IPS-NIHi11 (cell line): ENCODE data around the gene CRISPLD2.
"Not testable (repeated sequence)": the region's sequence is repeated elsewhere in the genome, so short reads cannot be mapped to it uniquely, and the experiment has no call there.

Source experiments
- DNase-seq: peaks from one replicate; pipeline ENCODE4 v3.0.0; 2012; ENCODE audit warnings: mixed read lengths, low spot score

Gene CRISPLD2

GRCh38 chr16:84839956-84840355 lies 20.2 kb downstream of the CRISPLD2 start:
- DNase-seq: no peak

- DNase-seq: no peak
These were observed 21.2 kb downstream of the CRISPLD2 start for GRCh38 chr16:84840687-84841627.

GRCh38 chr16:84841787-84842300 lies 22.1 kb downstream of the CRISPLD2 start:
- peak; percentile 81 for DNase-seq

DNA sequence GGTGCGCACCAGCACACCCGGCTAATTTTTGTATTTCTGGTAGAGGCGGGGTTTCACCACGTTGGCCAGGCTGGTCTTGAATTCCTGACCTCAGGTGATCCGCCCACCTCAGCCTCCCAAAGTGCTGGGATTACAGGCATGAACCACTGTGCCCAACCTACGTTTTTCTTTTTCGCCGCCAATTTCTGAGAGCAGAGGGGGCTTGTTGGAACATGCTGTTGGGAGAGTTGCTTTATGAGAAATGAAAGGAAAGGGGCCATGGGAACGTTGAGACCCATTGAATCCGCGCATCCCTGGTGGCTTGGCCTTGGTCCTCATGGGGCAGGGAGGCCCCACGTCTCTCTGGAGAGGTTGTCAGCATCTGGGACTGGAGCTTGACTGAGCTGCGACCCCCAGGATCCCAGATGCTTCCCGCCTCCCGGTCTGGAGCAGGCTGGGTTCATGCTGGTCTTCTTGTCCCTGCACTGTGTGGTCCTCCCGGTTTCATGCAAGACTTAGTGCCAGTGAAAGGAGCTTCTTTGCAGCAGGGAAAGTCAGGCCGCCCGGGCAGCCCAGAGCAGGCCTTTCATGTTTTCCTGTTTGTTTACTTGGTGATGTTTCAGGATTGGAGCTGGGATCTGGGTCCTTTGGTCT lies 22.8 kb downstream of the CRISPLD2 start:
- DNase-seq: no peak

GRCh38 chr16:84843149-84844048 lies 23.6 kb downstream of the CRISPLD2 start:
- no peak for DNase-seq

GRCh38 chr16:84844049-84844350 lies 24.2 kb downstream of the CRISPLD2 start:
- DNase-seq: no peak

DNA sequence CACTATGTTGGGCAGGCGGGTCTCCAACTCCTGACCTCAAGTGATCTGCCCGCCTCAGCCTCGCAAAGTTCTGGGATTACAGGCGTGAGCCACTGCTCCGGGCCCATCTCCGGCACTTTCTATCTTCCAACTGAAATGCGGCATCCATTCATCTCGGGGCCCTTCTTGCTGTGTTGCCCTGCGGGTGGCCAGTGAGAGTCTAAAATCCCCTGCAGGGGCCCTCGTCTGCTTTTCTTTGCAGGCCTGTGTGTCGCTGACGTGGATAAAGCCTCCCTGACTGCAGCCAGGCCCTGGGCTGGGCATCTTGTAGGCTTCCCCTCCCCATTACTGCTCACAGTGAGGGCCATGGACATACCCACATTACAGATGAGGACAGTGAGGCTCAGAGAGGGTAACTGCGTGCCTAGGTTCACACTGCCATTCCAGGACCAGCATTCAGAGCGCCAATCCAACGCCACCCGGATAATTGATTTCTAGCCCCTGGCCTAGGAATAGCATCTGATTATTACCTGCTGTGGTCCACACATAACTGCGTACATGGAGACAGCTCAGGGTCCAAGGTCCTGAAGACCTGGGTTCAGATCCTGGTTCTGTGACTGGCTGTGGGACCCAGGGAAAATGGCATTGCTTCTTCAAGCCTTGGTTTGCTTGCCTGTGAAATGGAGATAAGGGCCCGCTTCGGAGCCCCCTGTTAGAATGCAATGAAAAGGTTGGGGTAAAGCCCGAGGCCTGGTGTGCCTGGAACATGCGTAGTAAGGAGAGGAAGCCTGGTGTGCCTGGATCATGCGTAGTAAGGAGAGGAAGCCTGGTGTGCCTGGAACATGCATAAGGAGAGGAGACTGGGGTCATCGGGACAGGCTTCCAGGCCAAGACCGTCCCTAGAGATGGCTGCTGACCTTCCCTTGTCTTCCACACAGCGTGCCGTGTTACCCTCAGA lies 25.0 kb downstream of the CRISPLD2 start:
- DNase-seq: no peak

DNA sequence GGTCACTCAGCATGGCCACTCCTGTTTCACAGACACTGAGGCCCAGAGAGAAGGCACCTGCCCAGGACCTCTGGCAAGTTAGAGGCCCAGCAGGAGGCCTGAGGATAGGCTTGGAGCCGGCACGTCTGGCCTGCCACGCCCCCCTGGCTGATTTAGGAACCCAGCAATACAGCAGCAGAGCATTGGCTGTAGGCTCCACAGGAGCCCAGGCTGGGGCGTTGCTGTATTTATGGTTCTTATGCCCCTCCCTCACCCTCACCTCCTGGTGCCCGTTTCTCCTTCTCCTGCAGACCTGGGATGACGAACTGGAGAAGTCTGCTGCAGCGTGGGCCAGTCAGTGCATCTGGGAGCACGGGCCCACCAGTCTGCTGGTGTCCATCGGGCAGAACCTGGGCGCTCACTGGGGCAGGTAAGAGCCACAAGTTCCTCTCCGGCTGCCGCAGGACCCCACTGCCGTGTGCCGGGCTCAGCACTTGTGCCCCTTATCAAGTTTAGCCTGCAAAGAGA lies 25.8 kb downstream of the CRISPLD2 start:
- DNase-seq: peak; percentile 66

GRCh38 chr16:84847564-84848355 lies 28.0 kb downstream of the CRISPLD2 start:
- peak; percentile 49 for DNase-seq

GRCh38 chr16:84848986-84849634 lies 29.3 kb downstream of the CRISPLD2 start:
- no peak for DNase-seq

GRCh38 chr16:84849751-84850150 lies 30.0 kb downstream of the CRISPLD2 start:
- DNase-seq: no peak

DNA sequence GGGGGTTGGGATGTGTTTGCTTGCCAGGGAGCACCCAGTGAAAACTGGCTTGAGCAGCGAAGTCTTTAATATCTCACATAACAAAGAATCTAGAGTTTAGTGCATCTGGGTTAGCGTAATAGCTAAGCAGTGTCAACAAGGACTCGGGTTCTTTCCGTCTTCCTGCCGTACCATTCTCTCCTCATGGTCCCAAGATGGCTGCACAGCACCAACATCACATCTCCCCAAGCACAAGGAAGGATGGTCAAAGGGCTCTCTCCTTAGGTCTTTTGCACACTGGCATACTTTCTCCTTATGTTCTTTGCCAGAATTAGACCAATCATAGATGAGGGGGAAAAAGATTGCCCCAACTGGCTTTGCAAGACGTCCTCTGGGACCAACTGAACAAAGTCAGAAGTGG lies 30.9 kb downstream of the CRISPLD2 start:
- DNase-seq: no peak

GRCh38 chr16:84851192-84852127 lies 31.7 kb downstream of the CRISPLD2 start:
- no peak for DNase-seq

DNA sequence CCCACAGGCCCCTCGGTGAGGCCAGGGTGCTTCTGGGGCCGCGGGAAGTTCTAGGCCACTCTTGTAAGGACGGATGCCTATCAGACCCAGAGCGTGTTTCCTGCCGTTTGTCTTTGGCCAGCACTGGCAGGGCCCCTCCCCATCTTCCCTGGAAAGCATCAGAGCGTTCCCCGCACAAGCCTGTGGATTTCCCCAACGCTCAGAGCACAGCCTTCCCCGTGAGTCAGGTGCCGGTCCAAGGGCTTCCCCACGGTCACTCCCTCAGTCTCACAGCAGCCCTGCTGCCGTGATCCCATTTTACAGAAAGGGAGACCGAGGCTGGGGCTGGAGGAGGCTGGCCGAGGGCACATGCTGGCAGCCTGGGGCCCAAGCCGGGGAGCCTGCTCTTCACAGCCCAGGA lies 33.7 kb downstream of the CRISPLD2 start:
- DNase-seq: no peak

GRCh38 chr16:84854759-84855158 lies 35.0 kb downstream of the CRISPLD2 start:
- no peak for DNase-seq

- DNase-seq: not testable (repeated sequence)
These were observed 35.8 kb downstream of the CRISPLD2 start for GRCh38 chr16:84855435-84856202.

- not testable (repeated sequence) for DNase-seq
These were observed 36.4 kb downstream of the CRISPLD2 start for GRCh38 chr16:84856203-84856581.

GRCh38 chr16:84856811-84857210 lies 37.0 kb downstream of the CRISPLD2 start:
- DNase-seq: not testable (repeated sequence)
